Measurements from ENCODE around the gene UBASH3A.

UBASH3A gene

DNA sequence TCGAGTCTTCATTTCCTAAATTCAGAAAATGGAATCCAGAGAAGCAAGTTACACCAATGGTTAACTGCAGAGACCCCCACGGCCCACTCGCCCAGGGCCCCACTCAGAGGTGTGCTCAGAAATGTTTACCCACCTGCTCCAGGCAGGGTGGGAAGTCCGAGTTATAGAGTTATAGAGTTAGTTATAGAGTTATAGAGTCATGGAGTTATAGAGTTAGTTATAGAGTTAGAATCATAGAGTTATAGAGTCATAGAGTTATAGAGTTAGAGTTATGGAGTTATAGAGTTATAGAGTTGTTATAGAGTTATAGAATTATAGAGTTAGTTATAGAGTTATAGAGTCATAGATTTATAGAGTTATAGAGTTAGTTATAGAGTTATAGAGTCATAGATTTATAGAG is 31.7 kb downstream of the UBASH3A start:
- no peak for DNase-seq

DNA sequence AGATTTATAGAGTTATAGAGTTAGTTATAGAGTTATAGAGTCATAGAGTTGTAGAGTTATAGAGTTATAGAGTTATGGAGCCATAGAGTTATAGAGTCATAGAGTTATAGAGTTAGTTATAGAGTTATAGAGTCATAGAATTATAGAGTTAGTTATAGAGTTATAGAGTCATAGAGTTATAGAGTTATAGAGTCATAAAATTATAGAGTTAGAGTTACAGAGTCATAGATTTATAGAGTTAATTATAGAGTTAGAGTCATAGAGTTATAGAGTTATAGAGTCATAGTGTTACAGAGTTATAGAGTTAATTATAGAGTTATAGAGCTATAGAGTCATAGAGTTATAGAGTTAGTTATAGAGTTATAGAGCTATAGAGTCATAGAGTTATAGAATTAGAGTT is 32.1 kb downstream of the UBASH3A start:
- no peak for DNase-seq

GRCh38 chr21:42436914-42437313 is 33.2 kb downstream of the UBASH3A start:
- DNase-seq: no peak

DNA sequence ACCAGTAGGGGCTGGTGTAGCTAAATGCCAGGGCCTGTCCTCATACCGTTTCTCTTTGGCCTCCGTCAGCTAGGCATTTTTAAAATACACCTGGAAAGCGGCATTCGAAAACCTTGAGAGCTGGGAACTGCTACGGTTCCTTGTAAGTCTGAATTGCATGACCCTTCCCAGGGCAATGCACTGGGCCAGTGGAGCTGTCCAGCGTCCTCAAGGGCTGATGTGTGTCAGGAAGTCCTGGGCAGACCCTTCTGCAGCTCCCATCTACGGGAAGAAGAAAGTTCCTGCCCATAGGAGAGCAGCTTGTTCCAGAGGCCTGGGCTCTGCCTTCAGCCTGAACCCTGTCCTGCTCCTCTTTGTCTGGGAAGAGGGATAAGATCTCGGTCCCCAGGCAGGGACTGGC is 34.1 kb downstream of the UBASH3A start:
- no peak for DNase-seq

DNA sequence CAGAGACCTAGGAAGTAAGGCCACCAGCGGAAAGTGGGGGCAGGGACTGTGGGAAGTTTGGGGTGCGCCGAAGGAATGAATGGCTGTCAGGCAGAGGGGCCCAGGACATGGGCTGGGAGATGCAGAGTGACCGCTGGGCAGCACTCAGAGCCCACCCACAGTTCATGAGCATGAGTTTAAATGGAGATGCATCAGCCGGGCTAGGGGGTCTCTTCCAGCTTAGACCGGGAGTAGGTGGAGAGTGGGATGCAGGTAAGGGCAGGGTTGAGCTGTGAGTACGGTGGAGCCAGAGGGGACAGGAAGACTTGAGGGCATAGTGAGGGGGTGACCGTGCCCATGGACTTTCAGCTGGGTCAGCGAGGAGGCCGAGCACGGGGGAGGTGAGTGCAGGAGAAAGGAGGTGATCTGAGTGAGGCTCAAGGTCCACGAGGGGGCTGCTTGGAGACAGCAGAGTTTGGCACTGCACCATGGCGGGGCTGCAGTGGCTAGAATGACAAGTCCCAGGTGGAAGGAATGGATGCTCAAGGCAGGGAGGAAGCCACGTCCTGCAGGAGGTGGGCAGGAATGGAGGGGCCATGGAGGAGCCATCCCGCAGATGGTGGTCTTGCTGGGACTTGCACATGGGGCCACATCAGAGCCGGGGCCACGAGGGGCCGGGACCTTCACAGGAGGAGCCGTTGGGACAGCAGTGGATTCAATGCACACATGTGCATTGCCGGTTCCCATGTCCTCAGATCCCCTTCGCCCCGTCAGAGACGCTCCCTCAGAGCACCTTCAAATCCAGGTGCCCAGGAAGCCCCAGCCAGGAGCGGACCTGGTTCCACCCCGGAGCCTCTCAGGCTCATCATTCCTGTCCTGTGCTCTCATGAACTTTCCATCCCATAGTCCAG is 34.9 kb downstream of the UBASH3A start:
- DNase-seq: no peak

DNA sequence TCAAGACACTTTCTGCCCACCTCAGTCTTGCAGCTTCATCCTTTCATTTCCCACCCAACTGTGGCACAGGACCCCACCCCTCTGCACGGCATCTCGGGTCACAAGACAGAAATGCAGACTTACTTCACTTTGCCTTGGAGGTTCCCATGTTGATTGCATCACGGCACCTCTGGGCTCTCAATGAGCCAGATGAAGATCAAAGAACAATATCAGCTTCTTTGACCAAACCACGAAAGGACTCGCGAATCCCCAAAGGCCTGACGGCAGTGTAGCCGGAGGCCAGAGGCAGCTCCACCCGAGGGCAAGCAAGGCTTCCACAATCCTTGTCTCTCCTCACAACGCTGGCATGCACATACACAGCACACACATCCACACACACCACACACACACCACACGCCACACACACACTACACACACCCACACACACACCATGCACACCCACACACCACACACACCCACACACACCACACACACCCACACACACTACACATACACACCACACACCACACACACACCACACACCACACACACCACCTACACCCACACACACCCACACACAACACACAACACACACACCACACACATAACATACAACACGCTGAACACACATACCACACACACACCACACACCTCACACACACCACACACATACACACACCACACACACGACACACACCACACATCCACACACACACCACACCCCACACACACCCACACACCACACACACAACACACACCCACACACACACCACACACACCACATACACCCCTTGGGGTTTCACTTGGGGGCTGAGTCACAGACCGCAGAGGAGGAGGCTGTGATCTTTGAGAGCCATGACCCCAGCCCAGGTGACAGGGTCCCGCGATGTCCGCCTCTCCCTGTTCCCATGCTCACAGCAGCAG is 35.8 kb downstream of the UBASH3A start:
- DNase-seq: no peak

- DNase-seq: no peak
Measured at GRCh38 chr21:42440187-42440792, 36.6 kb downstream of the UBASH3A start.

DNA sequence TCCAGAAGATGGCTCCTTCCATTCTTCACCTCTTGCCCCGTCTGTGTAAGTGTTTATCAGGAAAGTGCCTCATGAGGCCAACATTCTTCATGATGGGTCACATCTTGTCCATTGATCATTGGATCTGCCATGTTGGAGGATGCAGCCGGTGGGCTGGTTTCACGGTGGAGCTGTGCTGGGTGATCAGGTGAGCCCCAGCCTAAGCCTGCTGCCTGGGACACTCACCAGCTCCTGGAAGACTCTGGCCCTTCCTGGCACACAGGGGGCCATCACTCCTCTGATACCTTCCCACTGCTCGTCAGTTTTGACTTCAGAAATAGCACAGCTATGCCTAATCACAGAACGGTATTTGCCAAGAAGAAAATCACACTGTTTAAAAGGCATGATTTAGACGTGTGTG is 38.3 kb downstream of the UBASH3A start:
- DNase-seq: no peak

GRCh38 chr21:42443181-42443785 is 39.6 kb downstream of the UBASH3A start:
- DNase-seq: no peak

DNA sequence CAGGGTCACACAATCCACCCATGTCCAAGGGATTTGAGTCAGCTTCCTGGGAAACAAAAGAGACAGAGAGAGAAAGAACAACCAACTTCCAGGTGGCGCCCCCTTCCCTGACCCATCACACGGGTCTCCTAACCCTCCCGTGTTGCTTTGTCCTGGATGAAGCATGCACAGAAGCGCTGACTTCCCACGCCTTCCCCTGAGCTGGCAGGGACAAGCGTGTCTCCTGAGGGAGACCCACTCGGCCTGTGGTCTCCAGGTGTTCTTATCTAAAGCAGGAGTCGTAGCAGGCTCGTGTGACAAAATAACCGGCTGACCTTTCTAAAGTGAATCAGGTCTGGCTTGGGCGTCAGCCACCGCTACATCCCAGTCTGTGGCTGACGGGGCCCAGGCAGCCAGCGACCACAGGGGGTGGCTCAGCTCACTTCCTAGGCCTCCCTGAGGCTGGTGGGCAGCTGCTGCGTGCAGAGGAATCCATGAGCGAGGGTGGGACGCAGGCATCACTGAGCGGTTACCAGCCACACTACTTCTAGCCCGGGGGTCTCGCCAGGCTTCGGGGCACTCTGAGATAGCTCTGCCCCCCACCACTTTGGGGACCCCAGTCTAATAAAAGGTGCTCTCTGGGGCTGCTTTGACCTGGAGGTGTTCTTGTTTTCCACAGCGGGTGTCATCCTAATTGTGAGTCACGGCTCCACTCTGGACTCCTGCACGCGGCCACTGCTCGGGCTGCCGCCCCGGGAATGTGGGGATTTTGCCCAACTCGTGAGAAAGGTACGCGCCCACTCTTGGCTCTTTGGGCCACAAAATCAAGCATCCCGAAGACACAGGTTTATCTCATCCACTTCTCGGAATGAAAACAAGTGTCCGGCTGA is 40.4 kb downstream of the UBASH3A start:
- no peak for DNase-seq

DNA sequence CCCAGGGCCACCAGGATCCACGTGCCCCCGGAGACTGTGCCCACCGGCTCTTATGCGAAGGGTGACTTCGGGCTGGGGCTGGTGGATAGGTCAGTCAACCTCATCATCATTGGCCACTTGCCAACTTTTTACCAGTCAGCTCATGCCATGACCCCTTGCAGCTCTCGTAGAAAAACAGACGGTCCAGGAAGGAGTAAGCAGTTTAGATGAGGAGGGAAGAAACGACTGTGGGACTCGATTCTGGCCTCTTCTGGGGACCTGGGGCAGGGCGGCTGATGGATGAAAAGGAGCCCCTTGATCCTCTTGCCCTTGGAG is 41.0 kb downstream of the UBASH3A start:
- no peak for DNase-seq

DNA sequence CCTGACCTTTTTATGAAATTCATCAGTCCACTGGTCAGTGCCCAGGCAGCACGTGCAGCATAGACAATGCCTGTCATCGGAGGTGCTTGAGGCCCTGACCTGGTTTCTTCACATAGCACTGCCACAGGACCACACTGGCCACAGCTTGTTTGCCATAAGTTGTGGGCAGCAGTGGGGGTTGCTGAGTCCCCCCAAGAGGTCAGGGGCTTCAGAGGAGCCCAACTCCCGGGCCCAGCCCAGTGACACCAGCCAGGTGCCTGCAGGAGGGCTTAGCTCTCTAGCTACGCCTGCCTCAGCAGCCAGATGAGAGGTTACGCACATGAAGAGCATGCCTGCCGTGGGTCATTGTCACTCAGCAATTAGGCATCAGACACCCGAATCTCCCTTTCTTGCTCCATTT is 41.6 kb downstream of the UBASH3A start:
- DNase-seq: no peak

GRCh38 chr21:42446531-42446930 is 42.8 kb downstream of the UBASH3A start:
- DNase-seq: no peak

DNA sequence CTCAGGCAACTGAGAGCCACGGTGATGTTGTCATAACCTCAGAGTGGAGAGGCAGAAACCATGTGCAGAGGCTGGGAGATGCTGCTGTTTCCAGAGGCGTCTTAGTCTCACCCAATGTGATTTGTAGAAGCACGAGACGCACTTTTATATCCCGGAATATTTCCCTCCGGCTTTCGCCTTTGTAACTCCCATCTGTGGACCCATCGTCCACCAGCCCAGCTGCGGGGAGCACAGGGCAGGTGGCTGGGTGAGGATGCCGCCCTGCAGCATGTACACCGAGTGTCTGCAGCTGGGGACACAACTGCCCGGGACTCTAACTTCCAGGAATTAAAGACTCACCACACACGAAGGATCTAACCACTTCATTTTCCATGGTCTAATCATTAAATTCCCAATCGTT is 43.5 kb downstream of the UBASH3A start:
- no peak for DNase-seq

GRCh38 chr21:42447732-42448131 is 44.0 kb downstream of the UBASH3A start:
- no peak for DNase-seq

DNA sequence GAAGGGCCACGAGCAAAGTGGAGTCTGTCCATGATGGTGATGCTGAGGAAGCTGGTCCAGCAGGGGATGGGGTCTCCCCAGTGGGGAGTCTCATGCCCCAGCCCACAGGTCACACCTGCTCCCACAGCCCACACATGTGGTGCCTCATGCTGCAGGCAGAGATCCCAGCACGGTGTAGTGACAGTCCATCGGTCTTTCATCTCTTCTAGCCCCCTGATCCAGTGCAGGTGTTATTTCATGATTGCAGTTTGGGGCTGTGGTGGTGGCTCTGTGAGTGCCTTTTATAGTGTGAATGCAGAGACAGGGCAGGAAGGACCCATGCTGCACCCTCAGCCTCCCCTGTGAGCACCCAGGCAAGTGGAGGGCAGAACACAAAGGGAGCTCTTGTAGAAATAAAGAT is 45.0 kb downstream of the UBASH3A start:
- no peak for DNase-seq

DNA sequence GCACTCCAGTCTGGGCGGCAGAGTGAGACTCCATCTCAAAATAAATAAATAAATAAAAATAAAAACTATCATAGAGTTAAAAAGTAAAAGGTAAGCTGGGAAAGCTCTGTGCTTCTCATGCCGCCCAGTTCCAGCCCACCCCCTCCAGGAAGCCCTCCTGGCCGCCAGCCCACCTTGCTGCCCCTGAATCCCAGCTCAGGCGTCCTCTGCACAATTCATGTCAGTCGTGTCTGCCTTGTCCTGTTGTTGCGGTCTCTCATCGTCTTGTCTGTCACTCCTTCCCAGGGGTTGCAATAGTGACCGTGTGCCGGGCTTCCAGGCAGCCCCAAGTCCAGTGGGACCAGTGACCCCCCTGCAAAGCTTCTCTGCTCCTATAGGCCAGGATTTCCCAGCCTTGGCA is 48.2 kb downstream of the UBASH3A start:
- no peak for DNase-seq

DNA sequence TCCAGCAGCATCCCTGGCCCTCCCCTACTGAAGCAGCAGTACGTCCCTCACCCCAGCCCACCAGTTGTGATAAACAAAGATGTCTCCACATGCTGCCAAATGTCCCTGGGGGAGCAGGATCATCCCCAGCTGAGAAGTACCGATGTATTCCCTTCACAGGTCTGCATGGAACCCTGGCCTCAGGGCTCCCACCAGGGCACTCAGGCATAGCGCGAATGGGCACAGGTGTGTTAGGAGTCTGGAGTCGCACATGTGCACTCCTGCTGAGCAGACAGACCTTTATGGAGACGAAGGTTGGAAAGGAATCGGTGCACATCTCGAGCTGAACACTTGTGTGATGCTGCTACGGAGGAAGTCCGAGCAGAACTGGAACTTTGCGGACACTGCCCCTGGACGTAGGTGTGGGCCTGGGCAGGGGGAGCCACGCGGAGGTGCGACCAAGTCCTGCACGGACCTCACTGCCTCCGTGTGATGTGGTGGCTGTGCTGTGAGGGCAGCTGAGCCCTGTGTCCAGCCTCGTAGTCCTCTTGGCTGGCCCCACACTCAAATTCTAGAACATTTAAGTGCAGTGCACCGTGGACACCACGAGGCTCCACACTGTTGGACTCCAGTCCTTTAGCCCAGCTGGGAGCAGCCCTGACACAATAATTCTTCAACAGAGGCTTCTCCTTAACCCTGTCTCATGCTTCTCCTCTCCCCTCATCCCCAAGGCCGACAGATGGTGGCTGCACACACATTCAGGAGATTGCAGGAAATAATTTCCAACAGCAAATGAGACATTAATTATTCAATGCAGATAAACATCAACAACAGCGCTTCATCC is 48.9 kb downstream of the UBASH3A start:
- no peak for DNase-seq

- no peak for DNase-seq
Measured at GRCh38 chr21:42453224-42453985, 49.7 kb downstream of the UBASH3A start.

DNA sequence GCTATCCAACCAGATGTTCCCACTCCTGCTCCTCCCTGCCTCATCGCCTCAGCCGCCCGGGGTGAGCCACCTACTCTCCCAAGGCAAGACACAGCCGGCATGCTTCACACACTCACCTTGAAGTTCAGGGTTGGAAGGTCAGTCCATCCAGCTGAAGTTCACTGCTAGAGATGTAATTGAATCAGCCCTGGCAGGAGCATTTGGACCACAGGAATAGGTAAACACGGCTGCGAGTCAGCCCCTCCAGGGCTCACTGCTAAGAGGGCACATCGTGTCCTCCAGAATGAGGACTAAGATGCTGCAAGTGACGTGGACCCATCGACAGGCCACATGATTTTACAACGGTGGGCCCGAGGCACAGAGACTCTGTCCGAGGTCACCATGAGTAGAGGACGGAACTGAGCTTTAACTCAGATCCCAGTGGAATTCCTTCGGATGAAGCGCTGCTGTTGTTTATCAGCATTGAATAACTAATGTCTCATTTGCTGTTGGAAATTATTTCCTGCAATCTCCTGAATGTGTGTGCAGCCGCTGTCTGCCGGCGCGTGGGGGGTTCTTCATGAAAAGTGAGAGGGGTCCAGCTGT is 50.4 kb downstream of the UBASH3A start:
- DNase-seq: no peak
